ENCODE results near the gene EPHB2.
"Not testable (repeated sequence)": the region's sequence is repeated elsewhere in the genome, so short reads cannot be mapped to it uniquely, and the experiment has no call there.

The EPHB2 gene

GRCh38 chr1:22824466-22824865, 113.8 kb downstream of the EPHB2 start:
- DNase-seq, result no peak

GRCh38 chr1:22824975-22825374, 114.3 kb downstream of the EPHB2 start:
- no peak for DNase-seq

- no peak for DNase-seq
Observed at GRCh38 chr1:22825486-22826189, 115.0 kb downstream of the EPHB2 start.

GRCh38 chr1:22826604-22827580, 116.3 kb downstream of the EPHB2 start:
- DNase-seq, result no peak

GRCh38 chr1:22827666-22828483, 117.2 kb downstream of the EPHB2 start:
- DNase-seq, result no peak

- DNase-seq, result no peak
Observed at GRCh38 chr1:22828484-22829308, 118.1 kb downstream of the EPHB2 start.

GRCh38 chr1:22829309-22829989, 118.8 kb downstream of the EPHB2 start:
- DNase-seq, result no peak

- DNase-seq, result no peak
Observed at GRCh38 chr1:22830041-22830566, 119.5 kb downstream of the EPHB2 start.

- no peak for DNase-seq
Observed at GRCh38 chr1:22830757-22831340, 120.2 kb downstream of the EPHB2 start.

GRCh38 chr1:22831729-22832413, 121.2 kb downstream of the EPHB2 start:
- DNase-seq, result no peak

- DNase-seq, result no peak
Observed at GRCh38 chr1:22832414-22832786, 121.8 kb downstream of the EPHB2 start.

GRCh38 chr1:22833699-22834098, 123.1 kb downstream of the EPHB2 start:
- DNase-seq, result no peak

- not testable (repeated sequence) for DNase-seq
Observed at GRCh38 chr1:22834420-22834819, 123.8 kb downstream of the EPHB2 start.

GRCh38 chr1:22835636-22836319, 125.1 kb downstream of the EPHB2 start:
- DNase-seq, result no peak

GRCh38 chr1:22836850-22837249, 126.2 kb downstream of the EPHB2 start:
- no peak for DNase-seq

- DNase-seq, result no peak
Observed at GRCh38 chr1:22837332-22837731, 126.7 kb downstream of the EPHB2 start.

GRCh38 chr1:22838965-22839364, 128.3 kb downstream of the EPHB2 start:
- no peak for DNase-seq

- DNase-seq, result no peak
Observed at GRCh38 chr1:22839806-22840205, 129.2 kb downstream of the EPHB2 start.

- DNase-seq, result no peak
Observed at GRCh38 chr1:22841142-22841541, 130.5 kb downstream of the EPHB2 start.

- no peak for DNase-seq
Observed at GRCh38 chr1:22841860-22842281, 131.2 kb downstream of the EPHB2 start.
